ENCODE measurements around the gene CNTN1.
A peak's percentile ranks its signal among the peaks of the same experiment; 100 is the strongest.

Gene CNTN1

GRCh38 chr12:40996091-40996490 is 303.9 kb downstream of the CNTN1 start:
- TF ChIP-seq CTCF (IDR thresholded peaks at IDR 0.05; ENCODE audit: insufficient read depth, low read depth, low read length, missing control alignments): no peak
- no peak overlapping the region for H3K4me3 ChIP-seq (ENCODE audit: low read depth, low read length)
- DNase-seq (ENCODE audit: low read depth): no peak

- no peak for TF ChIP-seq CTCF (IDR thresholded peaks at IDR 0.05; ENCODE audit: insufficient read depth, low read depth, low read length, missing control alignments)
- DNase-seq (ENCODE audit: low read depth): no peak
- H3K4me3 ChIP-seq (ENCODE audit: low read depth, low read length): no peak overlapping the region
Measured at GRCh38 chr12:40999210-40999609, 307.0 kb downstream of the CNTN1 start.

GRCh38 chr12:41008472-41008871 is 316.2 kb downstream of the CNTN1 start:
- no peak overlapping the region for H3K4me3 ChIP-seq (ENCODE audit: low read depth, low read length)

GRCh38 chr12:41011939-41012338 is 319.7 kb downstream of the CNTN1 start:
- no peak for TF ChIP-seq CTCF (IDR thresholded peaks at IDR 0.05; ENCODE audit: insufficient read depth, low read depth, low read length, missing control alignments)
- H3K4me3 ChIP-seq (ENCODE audit: low read depth, low read length): no peak overlapping the region
- DNase-seq (ENCODE audit: low read depth): peak; percentile 1

More at GRCh38 chr12:41008472-41008871, 316.2 kb downstream of the CNTN1 start:
- DNase-seq (ENCODE audit: low read depth): no peak
- TF ChIP-seq CTCF (IDR thresholded peaks at IDR 0.05; ENCODE audit: insufficient read depth, low read depth, low read length, missing control alignments): no peak

- H3K4me3 ChIP-seq (ENCODE audit: low read depth, low read length): no peak overlapping the region
- no peak for TF ChIP-seq CTCF (IDR thresholded peaks at IDR 0.05; ENCODE audit: insufficient read depth, low read depth, low read length, missing control alignments)
- no peak for DNase-seq (ENCODE audit: low read depth)
Measured at GRCh38 chr12:41013881-41014642, 321.8 kb downstream of the CNTN1 start.

GRCh38 chr12:41014643-41015020 is 322.4 kb downstream of the CNTN1 start:
- no peak for DNase-seq (ENCODE audit: low read depth)
- TF ChIP-seq CTCF (IDR thresholded peaks at IDR 0.05; ENCODE audit: insufficient read depth, low read depth, low read length, missing control alignments): no peak
- H3K4me3 ChIP-seq (ENCODE audit: low read depth, low read length): no peak overlapping the region

GRCh38 chr12:41018010-41018409 is 325.8 kb downstream of the CNTN1 start:
- TF ChIP-seq CTCF (IDR thresholded peaks at IDR 0.05; ENCODE audit: insufficient read depth, low read depth, low read length, missing control alignments): no peak

More at GRCh38 chr12:41018010-41018409, 325.8 kb downstream of the CNTN1 start:
- no peak for DNase-seq (ENCODE audit: low read depth)
- no peak overlapping the region for H3K4me3 ChIP-seq (ENCODE audit: low read depth, low read length)
